MCF 10A (cell line): ENCODE measurements around the gene PPP2R2C. TPM values are rescaled to one million over a fixed set of nuclear protein-coding genes. Genes with fewer than 3 reads are reported as not detected.

Experiments used
- BruUV-seq: library from RNA; stranded (reverse); fragments of 400-500 nt; replicated peaks from 2 replicates; lab custom pipeline; 2021; lab: Mats Ljungman, UMichigan
- CTCF ChIA-PET: fragments of 300-600 bp; sonication (Branson Sonifier 250); formaldehyde crosslinking; extraction: SDS; loops from one replicate; lab custom pipeline; 2021; ENCODE audit warnings: antibody characterized with exemption, inconsistent platforms; lab: Yijun Ruan, JAX
- POLR2A ChIA-PET: fragments of 300-600, 350-650 bp; sonication (Branson Sonifier 250); formaldehyde crosslinking; extraction: SDS; loops from one replicate; lab custom pipeline; 2020; ENCODE audit warnings: antibody characterized with exemption, inconsistent platforms; lab: Yijun Ruan, JAX
- DNase-seq: peaks from one replicate; pipeline ENCODE4 v3.0.0-alpha.2; 2018; ENCODE audit not compliant: unreplicated experiment
- H3K27ac Mint-ChIP-seq: one replicate; pipeline ENCODE4 v1.8.0; 2022; ENCODE audit warnings: mild to moderate bottlenecking, low read depth, mixed read lengths; ENCODE audit not compliant: unreplicated experiment
- H3K27me3 Mint-ChIP-seq: one replicate; pipeline ENCODE4 v1.8.0; 2022; ENCODE audit warnings: mixed read lengths; ENCODE audit not compliant: insufficient read depth, unreplicated experiment
- H3K36me3 Mint-ChIP-seq: one replicate; pipeline ENCODE4 v1.8.0; 2022; ENCODE audit warnings: mild to moderate bottlenecking, moderate library complexity, mixed read lengths; ENCODE audit not compliant: insufficient read depth, unreplicated experiment
- H3K4me1 Mint-ChIP-seq: one replicate; pipeline ENCODE4 v1.8.0; 2022; ENCODE audit warnings: mixed read lengths; ENCODE audit not compliant: insufficient read depth, unreplicated experiment
- H3K4me3 Mint-ChIP-seq: one replicate; pipeline ENCODE4 v1.8.0; 2022; ENCODE audit warnings: mild to moderate bottlenecking, moderate library complexity, mixed read lengths; ENCODE audit not compliant: unreplicated experiment
- H3K9me3 Mint-ChIP-seq: one replicate; pipeline ENCODE4 v1.8.0; 2022; ENCODE audit warnings: mixed read lengths; ENCODE audit not compliant: unreplicated experiment
- CTCF ChIP-seq: fragments of 200-600 bp; IDR thresholded peaks from one replicate; pipeline ENCODE4 v1.8.0; 2022; ENCODE audit warnings: antibody characterized with exemption, mild to moderate bottlenecking; ENCODE audit not compliant: unreplicated experiment
- intact Hi-C: fragments of 100-400 bp; cut with micrococcal nuclease; formaldehyde crosslinking; loops from 2 replicates; pipeline ENCODE4 v1.14.1; 2022
- total RNA-seq: library from RNA; stranded (reverse); gene quantifications from 2 replicates; pipeline ENCODE4 v1.2.3, GENCODE V29; 2022

The PPP2R2C gene
- total RNA-seq, 1 experiment from 2014 or later = 3.6 TPM

GRCh38 chr4:6419452-6420028 lies 52.9 kb downstream of the PPP2R2C start:
- H3K4me1 Mint-ChIP-seq = no peaks in the 10 kb centered on the region
- peak overlapping the region; percentile 17 for H3K27ac Mint-ChIP-seq
- POLR2A ChIA-PET = no interaction called here
- H3K27me3 Mint-ChIP-seq = no peaks in the 10 kb centered on the region
- H3K4me3 Mint-ChIP-seq = no peak overlapping the region
- H3K9me3 Mint-ChIP-seq = no peaks in the 10 kb centered on the region
- no peaks in the 10 kb centered on the region for H3K36me3 Mint-ChIP-seq
- intact Hi-C loops = no loop called here
- no TSS peak for BruUV-seq
- CTCF ChIA-PET = interaction anchor here (0.6 kb wide), 2 partner anchors 54 to 123 kb away, joined by 3 to 4 read pairs; no protein-coding TSS in a partner anchor
- no peak for TF ChIP-seq CTCF
- DNase-seq = peak; percentile 7

DNA sequence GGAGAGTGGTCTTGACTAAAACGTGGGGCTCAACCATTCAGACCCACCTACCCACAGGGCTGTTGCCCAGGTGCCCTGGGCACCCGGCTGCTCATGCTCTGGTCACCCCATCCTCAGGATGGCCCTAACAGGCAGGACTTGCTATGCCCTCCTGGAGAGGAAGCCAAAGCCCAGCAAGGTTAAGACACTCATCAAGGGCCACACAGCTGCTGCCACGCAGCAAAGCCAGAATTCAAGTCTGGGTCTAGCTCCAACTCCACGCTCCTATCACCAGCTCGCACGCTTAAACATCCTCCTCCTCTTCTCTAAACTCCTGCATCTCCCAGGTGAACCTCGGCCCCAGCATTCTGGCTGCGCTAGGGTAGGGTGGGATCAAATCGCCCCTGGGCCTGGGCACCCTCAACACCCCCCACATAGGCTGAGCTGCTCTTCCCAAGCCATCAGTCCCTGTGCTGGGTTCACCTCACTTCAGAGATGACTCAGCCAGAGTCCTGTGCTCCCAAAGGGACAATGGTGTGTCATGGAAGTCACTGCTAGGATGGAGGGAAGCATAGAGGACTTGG lies 54.1 kb downstream of the PPP2R2C start:
- CTCF ChIA-PET = no interaction called here
- no peak for TF ChIP-seq CTCF
- DNase-seq = no peak
- H3K9me3 Mint-ChIP-seq = no peaks in the 10 kb centered on the region
- no peak overlapping the region for H3K4me3 Mint-ChIP-seq
- POLR2A ChIA-PET = no interaction called here
- BruUV-seq = no TSS peak
- H3K27ac Mint-ChIP-seq = no peak overlapping the region
- no peaks in the 10 kb centered on the region for H3K4me1 Mint-ChIP-seq
- H3K27me3 Mint-ChIP-seq = no peaks in the 10 kb centered on the region
- intact Hi-C loops = no loop called here
- no peaks in the 10 kb centered on the region for H3K36me3 Mint-ChIP-seq

DNA sequence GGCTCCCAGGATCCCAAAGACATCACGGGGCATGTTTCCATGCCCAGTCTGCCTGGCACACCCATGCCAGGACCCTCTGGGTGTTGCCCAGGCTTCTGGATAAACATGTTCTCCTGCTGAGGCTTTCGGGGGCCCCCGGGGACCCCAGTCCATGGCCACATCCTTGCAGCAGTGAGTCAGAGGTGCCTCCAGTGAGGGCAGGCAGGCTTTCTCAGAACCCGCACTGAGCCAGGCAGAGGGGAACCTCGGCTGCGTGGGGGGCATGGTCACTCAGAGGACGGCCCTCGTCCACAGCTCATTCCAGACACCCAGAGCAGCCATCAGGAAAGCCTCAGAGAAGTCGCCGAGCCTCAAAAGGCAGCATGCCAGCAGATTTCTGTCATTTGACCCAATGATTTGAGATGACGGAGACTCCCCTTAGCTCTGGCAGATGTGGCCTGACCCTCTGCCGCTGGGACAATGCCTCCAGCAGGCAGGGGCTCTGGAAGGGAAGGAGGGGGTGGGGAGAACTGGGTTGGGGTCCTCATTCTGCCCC lies 54.8 kb downstream of the PPP2R2C start:
- no peaks in the 10 kb centered on the region for H3K36me3 Mint-ChIP-seq
- no peak for DNase-seq
- H3K27me3 Mint-ChIP-seq = no peaks in the 10 kb centered on the region
- no peak overlapping the region for H3K4me3 Mint-ChIP-seq
- no peaks in the 10 kb centered on the region for H3K9me3 Mint-ChIP-seq
- no TSS peak for BruUV-seq
- POLR2A ChIA-PET = no interaction called here
- no peak for TF ChIP-seq CTCF
- no peaks in the 10 kb centered on the region for H3K4me1 Mint-ChIP-seq
- intact Hi-C loops = no loop called here
- no peak overlapping the region for H3K27ac Mint-ChIP-seq
- CTCF ChIA-PET = no interaction called here

- CTCF ChIA-PET = no interaction called here
Measured at GRCh38 chr4:6416518-6417286, 55.7 kb downstream of the PPP2R2C start.

More at GRCh38 chr4:6416518-6417286, 55.7 kb downstream of the PPP2R2C start:
- intact Hi-C loops = no loop called here
- Mint-ChIP-seq H3K4me1 (no peaks in the 10 kb centered on the region), H3K36me3 (no peaks in the 10 kb centered on the region), H3K27ac (no peak overlapping the region), H3K27me3 (no peaks in the 10 kb centered on the region), H3K9me3 (no peaks in the 10 kb centered on the region), H3K4me3 (no peak overlapping the region)
- POLR2A ChIA-PET = no interaction called here
- BruUV-seq = no TSS peak
- no peak for TF ChIP-seq CTCF
- no peak for DNase-seq
